Rectal smooth muscle tissue (tissue), 1 donor: ENCODE results near the gene MTF2.
"Not testable (repeated sequence)": the region's sequence is repeated elsewhere in the genome, so short reads cannot be mapped to it uniquely, and the experiment has no call there.

Source experiments
- H3K27ac ChIP-seq: one replicate; pipeline ENCODE4 v1.7.0; 2013; ENCODE audit warnings: low read depth, low read length, inconsistent platforms
- H3K27me3 ChIP-seq: one replicate; pipeline ENCODE4 v1.7.0; 2013; ENCODE audit warnings: low read length; ENCODE audit not compliant: control insufficient read depth, insufficient read depth
- H3K36me3 ChIP-seq: one replicate; pipeline ENCODE4 v1.7.0; 2013; ENCODE audit warnings: low read length; ENCODE audit not compliant: control insufficient read depth, insufficient read depth
- H3K4me1 ChIP-seq: one replicate; pipeline ENCODE4 v1.7.0; 2013; ENCODE audit warnings: low read length; ENCODE audit not compliant: control insufficient read depth, insufficient read depth
- H3K4me3 ChIP-seq: one replicate; pipeline ENCODE4 v1.7.0; 2013; ENCODE audit warnings: low read length
- H3K9ac ChIP-seq: one replicate; pipeline ENCODE4 v1.7.0; 2013; ENCODE audit warnings: low read length

Gene MTF2

GRCh38 chr1:93151474-93151873 lies 72.4 kb downstream of the MTF2 start:
- Histone ChIP-seq H3K27ac (no peak overlapping the region), H3K9ac (no peak overlapping the region), H3K36me3 (peaks cover 4% of the 10 kb centered on the region), H3K4me1 (no peaks in the 10 kb centered on the region), H3K4me3 (no peak overlapping the region), H3K27me3 (no peaks in the 10 kb centered on the region)

- Histone ChIP-seq H3K36me3 (peaks cover 6% of the 10 kb centered on the region), H3K4me3 (no peak overlapping the region), H3K9ac (no peak overlapping the region), H3K4me1 (no peaks in the 10 kb centered on the region), H3K27me3 (no peaks in the 10 kb centered on the region), H3K27ac (no peak overlapping the region)
Observed at GRCh38 chr1:93152835-93153234, 73.8 kb downstream of the MTF2 start.

GRCh38 chr1:93154898-93155297 lies 75.8 kb downstream of the MTF2 start:
- H3K27ac ChIP-seq, result no peak overlapping the region
- H3K27me3 ChIP-seq, result no peaks in the 10 kb centered on the region
- H3K4me1 ChIP-seq, result no peaks in the 10 kb centered on the region
- H3K9ac ChIP-seq, result no peak overlapping the region
- H3K36me3 ChIP-seq, result peaks cover 6% of the 10 kb centered on the region
- no peak overlapping the region for H3K4me3 ChIP-seq

GRCh38 chr1:93155335-93155734 lies 76.3 kb downstream of the MTF2 start:
- Histone ChIP-seq H3K27me3 (no peaks in the 10 kb centered on the region), H3K4me1 (no peaks in the 10 kb centered on the region), H3K36me3 (peaks cover 6% of the 10 kb centered on the region), H3K4me3 (no peak overlapping the region), H3K9ac (no peak overlapping the region), H3K27ac (no peak overlapping the region)

- Histone ChIP-seq H3K36me3 (peaks cover 6% of the 10 kb centered on the region), H3K27ac (no peak overlapping the region), H3K27me3 (no peaks in the 10 kb centered on the region), H3K4me1 (no peaks in the 10 kb centered on the region), H3K4me3 (no peak overlapping the region), H3K9ac (no peak overlapping the region)
Observed at GRCh38 chr1:93159337-93159736, 80.3 kb downstream of the MTF2 start.

- not testable (repeated sequence) for H3K27ac ChIP-seq, H3K4me1 ChIP-seq, H3K27me3 ChIP-seq, H3K9ac ChIP-seq, H3K36me3 ChIP-seq, H3K4me3 ChIP-seq
Observed at GRCh38 chr1:93163314-93163713, 84.2 kb downstream of the MTF2 start.

- Histone ChIP-seq H3K27me3 (no peaks in the 10 kb centered on the region), H3K36me3 (no peaks in the 10 kb centered on the region), H3K9ac (no peak overlapping the region), H3K27ac (no peak overlapping the region), H3K4me3 (no peak overlapping the region), H3K4me1 (no peaks in the 10 kb centered on the region)
Observed at GRCh38 chr1:93164816-93165215, 85.7 kb downstream of the MTF2 start.

GRCh38 chr1:93165895-93166294 lies 86.8 kb downstream of the MTF2 start:
- H3K27ac ChIP-seq, H3K27me3 ChIP-seq, H3K36me3 ChIP-seq, H3K4me1 ChIP-seq, H3K4me3 ChIP-seq, H3K9ac ChIP-seq: not testable (repeated sequence)

- Histone ChIP-seq H3K36me3 (no peaks in the 10 kb centered on the region), H3K27ac (no peak overlapping the region), H3K9ac (no peak overlapping the region), H3K4me3 (no peak overlapping the region), H3K27me3 (no peaks in the 10 kb centered on the region), H3K4me1 (no peaks in the 10 kb centered on the region)
Observed at GRCh38 chr1:93167006-93167405, 87.9 kb downstream of the MTF2 start.

GRCh38 chr1:93170141-93170678 lies 91.1 kb downstream of the MTF2 start:
- not testable (repeated sequence) for H3K27me3 ChIP-seq, H3K4me1 ChIP-seq, H3K9ac ChIP-seq, H3K36me3 ChIP-seq, H3K4me3 ChIP-seq, H3K27ac ChIP-seq

- no peak overlapping the region for H3K9ac ChIP-seq
- no peak overlapping the region for H3K4me3 ChIP-seq
- H3K4me1 ChIP-seq, result peaks cover 3% of the 10 kb centered on the region
- H3K27me3 ChIP-seq, result no peaks in the 10 kb centered on the region
- no peaks in the 10 kb centered on the region for H3K36me3 ChIP-seq
- H3K27ac ChIP-seq, result no peak overlapping the region
Observed at GRCh38 chr1:93171549-93172034, 92.5 kb downstream of the MTF2 start.

GRCh38 chr1:93172778-93173177 lies 93.7 kb downstream of the MTF2 start:
- H3K9ac ChIP-seq, result no peak overlapping the region
- no peaks in the 10 kb centered on the region for H3K36me3 ChIP-seq
- H3K27me3 ChIP-seq, result no peaks in the 10 kb centered on the region
- no peak overlapping the region for H3K4me3 ChIP-seq
- H3K4me1 ChIP-seq, result peaks cover 3% of the 10 kb centered on the region
- H3K27ac ChIP-seq, result no peak overlapping the region

GRCh38 chr1:93174638-93175037 lies 95.6 kb downstream of the MTF2 start:
- not testable (repeated sequence) for H3K4me3 ChIP-seq, H3K27me3 ChIP-seq, H3K4me1 ChIP-seq, H3K27ac ChIP-seq, H3K9ac ChIP-seq, H3K36me3 ChIP-seq
